ELF-1 (cell line): ENCODE data around the gene UHRF1.
"Not testable (repeated sequence)": the region's sequence is repeated elsewhere in the genome, so short reads cannot be mapped to it uniquely, and the experiment has no call there.

Experiments
- DNase-seq: peaks from one replicate; pipeline ENCODE4 v3.0.0-alpha.2; 2016; ENCODE audit warnings: low read depth, low spot score

Gene UHRF1

DNA sequence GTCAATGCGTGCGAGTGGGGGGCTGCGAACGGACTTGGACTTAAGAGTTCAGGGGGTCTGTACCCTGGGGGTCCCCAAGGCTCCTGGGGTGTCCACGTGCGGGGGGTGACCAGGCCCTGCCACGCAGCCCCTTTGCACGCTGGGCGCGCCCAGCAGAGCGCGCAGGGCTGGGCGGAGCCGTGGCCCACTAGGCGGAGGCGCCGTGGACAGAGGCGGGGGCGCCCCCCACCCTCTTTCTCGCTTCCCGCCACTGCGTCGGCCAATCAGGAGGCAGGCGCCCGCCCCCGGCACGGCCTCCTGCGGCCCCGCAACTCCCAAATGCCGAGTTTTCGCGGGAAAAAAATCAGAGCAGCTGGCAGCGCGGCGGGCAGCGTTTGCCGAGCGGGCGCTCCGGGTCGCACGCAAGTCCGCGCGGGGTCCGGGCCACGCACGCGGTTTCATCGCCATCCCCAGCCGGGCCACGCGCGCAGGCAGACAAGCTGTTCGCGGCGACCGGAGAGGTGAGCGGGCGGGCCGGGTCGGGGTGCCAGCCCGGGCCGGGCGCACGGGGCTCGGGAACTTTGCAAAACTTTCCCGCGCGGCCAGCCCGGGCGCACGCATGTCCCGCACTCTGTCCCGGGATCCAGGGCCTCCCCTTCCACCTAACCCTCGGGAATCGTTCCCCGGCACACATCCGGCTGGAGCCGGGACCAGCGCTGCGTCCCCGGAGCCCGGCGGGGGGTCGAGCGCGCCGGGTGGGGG is at the start of gene UHRF1:
Gene UHRF1, plus strand, starts transcription at position 346 of the 741 bp plus-strand sequence. CDS start 1,385 bp downstream, outside the sequence.
- peak; percentile 66 for DNase-seq

DNA sequence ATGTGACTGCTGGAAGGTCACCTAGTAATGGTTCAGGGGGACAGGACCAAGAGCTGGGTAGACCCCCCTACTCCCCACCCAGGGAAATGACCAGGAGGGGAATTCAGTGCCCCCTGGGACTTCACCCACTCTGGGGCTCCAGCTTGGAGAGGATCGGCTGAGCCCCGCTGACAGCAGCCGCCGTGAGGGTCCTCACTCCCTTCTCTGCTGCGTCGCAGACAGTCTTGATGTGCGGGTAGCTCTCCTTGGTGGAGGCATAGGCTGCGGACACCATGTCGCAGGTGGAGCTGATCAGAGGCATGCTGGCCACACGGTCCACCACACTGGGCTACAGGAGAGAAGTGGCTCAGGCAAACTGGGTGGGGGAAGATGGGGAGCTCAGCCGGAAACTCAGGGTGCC is 49.6 kb upstream of the UHRF1 start:
- DNase-seq, result no peak

DNA sequence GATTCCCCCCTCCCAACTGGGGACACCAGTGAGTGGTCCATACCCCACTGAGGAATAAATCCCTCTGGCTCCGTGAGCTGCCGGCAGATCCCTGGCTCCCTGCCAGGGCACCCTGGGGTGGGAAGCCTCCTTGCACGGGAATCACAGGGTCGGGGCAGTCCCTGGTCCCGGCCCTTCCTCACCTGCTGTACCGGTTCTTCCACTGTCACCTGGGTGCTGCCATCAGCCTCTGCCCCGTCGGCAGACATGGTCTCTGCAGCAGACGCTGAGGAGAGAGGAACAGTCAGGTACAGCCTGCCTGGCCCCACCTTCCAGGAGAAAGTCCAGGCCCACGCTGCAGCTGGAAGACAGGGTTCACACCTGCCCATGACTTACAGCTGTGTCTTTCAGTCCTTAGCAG is 48.2 kb upstream of the UHRF1 start:
- DNase-seq, result peak; percentile 43

DNA sequence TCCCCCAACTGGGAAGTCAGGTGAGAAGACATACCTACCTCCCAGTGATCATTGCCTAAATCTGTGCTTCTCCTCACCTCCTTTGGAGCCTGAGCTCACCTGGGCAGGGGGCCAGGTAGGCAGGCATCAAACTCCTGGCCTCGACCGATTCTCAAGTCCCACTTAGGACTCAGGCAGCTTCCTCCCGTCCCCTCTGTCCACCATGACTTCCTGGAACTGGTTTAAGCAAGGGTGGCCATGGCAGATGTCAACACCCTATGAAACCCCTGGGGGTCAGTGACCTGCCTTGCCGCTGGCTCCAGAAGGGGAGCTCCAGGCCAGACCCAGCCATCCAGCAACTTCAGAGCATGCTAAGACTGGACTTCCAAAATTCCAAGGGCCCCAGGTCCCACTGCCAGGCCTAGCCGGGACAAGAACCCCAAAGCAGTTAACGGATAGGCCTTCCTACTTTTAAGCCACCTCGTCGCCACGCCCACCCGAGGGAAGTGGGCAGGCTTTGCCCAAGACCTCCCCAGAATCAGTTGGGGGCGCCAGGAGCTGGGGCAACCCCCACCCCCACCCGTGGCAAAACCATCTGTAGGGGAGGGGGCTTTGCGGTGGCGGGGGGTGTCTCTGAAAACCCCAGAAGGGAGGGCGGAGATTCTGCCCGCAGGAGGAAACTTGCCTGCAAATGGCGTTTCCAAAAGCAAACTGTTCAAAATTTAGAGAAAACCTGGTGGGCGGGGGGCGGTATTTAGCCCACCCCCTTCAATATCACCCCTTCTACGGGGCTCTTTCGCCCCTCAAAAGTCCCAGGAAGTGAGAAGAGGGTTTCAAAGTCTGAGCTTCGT is 42.5 kb upstream of the UHRF1 start:
- DNase-seq, result peak; percentile 46

DNA sequence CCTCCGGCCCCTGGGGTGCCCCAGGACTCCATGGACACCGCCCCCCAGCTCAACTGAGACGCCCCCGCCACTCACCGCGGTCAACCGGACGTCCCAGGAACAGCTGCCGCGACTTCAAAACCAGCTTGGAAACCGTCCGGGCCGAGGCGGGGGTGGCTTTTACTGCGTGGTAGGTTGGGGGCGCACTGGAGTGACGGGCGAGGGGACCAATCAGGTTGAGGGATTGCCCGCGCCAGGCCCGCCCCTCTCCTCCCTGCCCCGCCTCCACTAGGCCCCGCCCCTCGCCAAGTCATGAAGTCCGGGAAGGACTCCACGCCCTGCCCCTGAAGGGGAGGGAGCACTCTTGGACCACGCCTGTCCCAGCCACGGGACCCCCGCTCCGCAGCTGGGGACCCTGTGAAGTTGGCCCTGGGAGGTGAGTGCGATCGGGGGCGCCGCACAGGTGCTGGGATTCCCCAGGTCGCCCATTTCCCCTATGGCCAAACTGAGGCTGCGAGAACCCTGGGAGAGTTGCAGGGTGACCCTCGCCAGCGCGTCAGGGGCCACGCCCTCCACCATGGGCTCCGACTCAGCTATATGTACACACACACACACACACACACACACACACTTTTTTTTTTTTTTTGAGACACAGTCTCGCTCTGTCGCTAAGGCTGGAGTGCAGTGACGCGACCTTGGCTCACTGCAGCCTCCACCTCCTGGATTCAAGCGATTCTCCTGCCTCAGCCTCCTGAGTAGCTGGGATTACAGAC is 41.6 kb upstream of the UHRF1 start, which contains the start of gene PLIN3:
Gene PLIN3, minus strand, starts transcription at position 134 of the 752 bp plus-strand sequence. CDS start 6,273 bp downstream, outside the sequence.
- DNase-seq, result peak; percentile 95

DNA sequence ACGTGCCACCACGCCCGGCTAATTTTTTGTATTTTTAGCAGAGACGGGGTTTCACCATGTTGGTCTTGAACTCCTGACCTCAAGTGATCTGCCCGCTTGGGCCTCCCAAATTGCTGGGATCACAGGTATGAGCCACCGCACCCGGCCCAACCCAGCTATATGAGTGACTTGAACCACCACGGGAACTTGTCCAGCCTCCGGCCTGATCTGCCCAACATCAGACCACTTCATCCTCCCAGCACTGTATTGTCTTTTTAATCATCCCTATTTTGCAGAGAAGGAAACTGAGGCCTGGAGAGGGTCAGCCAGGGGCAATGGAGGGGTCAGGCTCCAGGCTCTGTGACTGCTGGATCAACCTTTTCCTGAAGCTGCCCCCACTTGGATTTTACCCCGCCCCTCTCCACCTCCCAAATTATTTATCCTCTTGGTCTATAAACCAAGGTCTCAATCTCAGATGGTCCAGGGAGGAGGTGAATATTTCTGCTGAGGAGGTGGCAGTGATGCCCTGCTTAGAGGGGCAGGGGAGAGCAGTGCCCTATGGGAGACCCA is 40.9 kb upstream of the UHRF1 start:
- no peak for DNase-seq

DNA sequence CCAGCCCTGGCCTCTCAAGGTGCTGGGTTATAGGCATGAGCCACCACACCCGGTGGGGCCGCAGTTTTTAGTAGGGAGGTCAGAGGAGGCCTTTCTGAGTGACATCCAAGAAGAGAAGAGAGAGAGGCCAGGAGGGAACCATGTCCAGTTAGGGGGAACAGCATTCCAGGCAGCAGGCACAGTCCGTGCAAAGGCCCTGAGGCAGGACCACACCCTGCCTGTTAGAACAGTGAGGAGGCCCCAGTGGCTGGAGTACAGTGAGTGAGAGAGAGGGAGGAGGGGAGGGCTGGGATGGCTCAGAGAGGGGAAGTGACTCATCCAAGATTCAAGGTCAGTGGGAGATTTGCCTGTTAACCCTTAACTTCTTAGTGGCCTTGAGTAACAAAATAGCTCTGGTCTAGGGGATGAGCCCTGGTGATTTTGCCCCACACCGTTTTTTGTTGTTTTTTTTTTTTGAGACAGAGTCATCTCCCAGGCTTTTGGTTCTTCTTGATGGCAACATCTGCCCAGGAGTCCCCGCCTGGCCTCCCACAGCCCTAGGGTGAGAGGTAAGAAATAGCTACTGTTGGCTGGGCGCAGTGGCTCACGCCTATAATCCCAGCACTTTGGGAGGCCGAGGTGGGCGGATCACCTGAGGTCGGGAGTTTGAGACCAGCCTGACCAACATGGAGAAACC is 39.1 kb upstream of the UHRF1 start:
- DNase-seq, result peak; percentile 88

DNA sequence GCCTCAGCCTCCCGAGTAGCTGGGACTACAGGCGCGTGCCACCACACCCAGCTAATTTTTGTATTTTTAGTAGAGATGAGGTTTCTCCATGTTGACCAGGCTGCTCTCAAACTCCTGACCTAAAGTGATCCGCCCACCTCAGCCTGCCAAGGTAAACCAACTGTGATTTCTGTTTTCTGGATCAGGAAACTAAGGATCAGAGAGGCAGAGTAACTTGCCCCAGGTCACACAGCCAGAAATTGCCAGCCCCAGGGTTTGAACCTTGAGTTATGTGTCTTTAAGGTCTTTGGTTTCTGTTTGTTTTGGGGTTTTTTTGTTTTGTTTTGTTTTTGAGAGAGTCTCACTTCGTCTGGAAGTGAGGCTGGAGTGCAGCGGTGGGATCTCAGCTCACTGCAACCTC is 37.6 kb upstream of the UHRF1 start:
- no peak for DNase-seq

DNA sequence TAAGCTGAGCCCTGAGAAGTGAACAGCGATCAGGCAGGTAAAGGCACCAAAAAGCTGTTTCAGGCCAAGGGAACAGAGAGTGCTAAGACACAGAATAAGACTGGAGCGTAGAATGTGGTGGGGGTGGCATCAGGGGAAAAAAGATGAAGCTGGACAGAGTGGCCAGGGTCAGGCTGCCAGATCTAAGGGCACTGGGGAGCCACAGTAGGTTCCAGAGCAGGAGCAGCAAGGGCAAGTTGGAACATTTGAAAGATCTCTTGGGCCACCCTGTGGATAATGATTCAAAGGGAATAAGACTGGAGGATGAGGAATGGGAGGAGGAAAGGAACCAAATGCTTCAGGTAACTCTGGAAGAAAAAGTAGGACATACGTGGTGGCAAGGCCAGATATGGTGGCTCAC is 35.4 kb upstream of the UHRF1 start:
- no peak for DNase-seq

DNA sequence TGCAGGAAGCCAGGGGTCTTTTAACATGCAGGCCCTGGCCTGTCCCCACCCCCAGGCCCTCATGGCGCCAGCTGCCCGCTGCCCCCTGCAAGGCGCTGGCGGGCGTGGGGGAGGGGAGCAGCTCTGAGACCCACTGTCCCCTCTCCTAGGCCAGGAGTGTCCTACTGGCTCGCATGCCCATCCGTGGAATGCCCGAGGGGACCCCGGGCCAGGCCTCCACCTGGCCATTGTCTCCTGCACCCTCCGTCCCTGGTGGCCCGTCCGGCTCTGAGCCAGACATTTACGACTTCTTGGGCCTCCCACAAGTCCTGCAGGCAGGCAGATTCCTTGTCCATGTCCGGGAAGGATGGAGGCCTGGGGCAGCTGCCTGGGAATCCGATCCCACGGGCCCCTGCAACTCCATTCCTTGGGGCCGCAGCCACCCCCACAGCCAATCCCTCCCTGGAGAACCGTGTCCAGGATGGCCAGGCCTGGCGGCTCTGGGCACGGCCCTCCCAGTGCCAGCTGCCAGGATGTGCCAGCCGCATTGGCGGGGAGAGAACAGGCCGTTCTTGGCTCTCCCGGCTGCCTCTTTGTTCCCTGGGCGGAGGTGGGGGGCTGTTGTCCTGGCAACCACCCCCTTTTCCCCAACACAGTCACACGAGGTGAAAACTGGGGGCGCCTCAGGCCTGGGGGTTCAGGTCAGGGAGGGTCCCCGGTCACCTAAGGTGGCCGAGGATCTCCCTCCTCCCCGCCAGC is 31.4 kb upstream of the UHRF1 start:
- DNase-seq, result peak; percentile 89

DNA sequence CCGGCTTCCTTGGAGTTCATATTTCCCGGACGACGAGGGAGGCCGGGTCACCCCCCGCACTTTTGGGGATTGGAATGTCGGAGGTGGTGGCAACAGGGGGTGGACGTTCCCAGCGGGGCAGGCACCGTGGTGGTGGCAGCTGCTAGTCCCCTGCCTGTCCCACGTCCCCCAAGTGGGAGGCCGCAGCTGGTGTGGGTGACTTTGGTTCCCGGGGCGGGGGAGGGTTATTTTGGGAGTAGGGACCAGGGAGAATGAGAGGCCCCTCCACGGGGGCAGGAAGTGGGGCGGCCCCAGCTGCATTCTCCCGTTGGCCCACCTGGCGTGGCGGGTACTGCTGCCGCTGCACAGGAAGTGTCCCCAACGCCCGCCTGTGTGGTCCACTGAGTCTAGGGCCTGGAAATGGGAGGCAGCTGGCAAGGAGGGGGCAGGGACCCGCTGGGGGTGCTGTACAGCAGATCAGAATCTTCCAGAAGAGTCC is 30.8 kb upstream of the UHRF1 start:
- DNase-seq, result no peak

DNA sequence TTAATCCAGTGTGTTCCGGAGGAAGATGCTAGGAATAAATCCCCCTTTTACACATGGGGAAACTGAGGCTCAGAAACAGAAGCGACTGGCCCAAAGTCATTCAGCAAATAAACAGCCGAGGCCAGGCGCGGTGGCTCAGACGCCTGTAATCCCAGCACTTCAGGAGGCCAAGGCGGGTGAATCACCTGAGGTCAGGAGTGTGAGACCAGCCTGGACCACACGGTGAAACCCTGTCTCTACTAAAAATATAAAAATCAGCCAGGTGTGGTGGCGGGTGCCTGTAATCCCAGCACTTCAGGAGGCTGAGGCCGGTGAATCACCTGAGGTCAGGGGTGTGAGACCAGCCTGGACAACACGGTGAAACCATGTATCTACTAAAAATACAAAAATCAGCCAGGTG is 30.3 kb upstream of the UHRF1 start:
- DNase-seq, result no peak

DNA sequence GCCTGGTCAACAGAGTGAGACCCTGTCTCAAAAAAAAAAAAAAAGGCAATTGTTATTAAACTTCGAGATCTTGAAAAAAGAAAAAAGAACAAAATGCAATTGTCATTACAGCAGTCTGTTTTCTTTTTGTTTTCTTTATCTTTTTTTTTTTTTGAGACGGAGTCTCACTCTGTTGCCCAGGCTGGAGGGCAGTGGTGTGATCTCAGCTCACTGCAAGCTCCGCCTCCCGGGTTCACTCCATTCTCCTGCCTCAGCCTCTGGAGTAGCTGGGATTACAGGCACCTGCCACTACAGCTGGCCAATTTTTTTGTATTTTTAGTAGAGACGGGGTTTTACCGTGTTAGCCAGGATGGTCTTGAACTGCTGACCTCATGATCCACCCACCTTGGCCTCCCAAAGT is 26.4 kb upstream of the UHRF1 start:
- DNase-seq, result not testable (repeated sequence)

DNA sequence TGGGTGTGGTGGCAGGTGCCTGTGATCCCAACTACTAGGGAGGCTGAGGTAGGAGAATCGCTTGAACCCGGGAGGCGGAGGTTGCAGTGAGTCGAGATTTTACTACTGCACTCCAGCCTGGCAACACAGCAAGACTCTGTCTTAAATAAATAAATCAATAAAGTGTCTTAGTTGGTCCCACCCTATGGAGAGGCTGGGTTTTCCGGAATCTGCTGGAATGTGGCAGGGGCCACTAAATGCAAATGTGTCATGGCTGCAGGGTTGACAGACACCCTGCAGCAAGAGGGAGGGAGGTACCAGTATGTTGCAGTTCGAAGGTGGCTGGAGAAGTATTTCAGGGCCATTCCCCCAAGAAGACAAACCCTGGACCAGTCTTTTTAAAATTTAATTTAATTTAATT is 24.3 kb upstream of the UHRF1 start:
- not testable (repeated sequence) for DNase-seq

DNA sequence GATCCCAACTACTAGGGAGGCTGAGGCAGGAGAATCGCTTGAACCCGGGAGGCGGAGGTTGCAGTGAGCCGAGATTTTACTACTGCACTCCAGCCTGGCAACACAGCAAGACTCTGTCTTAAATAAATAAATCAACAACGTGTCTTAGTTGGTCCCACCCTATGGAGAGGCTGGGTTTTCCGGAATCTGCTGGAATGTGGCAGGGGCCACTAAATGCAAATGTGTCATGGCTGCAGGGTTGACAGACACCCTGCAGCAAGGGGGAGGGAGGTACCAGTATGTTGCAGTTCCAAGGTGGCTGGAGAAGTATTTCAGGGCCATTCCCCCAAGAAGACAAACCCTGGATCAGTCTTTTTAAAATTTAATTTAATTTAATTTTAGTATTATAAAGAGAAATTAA is 21.5 kb upstream of the UHRF1 start:
- not testable (repeated sequence) for DNase-seq

DNA sequence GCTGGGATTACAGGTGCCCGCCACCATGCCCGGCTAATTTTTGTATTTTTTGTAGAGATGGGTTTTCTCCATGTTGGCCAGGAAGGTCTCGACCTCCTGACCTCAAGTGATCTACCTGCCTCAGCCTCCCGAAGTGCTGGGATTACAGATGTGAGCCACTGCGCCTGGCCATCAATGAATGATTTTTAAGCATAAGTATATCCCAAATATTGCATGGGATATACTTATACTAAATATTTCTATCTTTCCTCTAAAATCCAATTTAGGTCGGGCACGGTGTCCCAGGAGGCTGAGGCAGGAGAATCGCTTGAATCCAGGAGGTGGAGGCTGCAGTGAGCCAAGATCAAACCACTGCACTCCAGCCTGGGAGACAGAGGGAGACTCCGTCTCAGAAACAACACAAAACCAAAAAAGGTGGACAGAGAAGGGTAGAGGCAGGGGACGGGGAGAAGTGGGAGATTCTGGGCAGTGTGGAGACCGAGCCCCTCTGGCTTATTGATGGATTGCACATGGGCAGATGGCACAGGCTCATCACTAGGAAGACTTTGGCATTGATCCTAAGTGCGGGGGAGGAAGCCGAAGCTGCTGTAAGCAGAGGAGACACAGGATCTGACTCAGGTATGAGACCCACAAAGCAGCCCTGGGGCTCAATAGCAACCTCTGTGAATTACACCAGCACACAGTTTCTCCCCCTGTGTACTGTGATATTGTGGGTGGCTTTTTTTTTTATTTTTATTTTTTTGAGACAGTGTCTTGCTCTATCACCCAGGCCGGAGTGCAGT is 20.1 kb upstream of the UHRF1 start:
- DNase-seq, result no peak

DNA sequence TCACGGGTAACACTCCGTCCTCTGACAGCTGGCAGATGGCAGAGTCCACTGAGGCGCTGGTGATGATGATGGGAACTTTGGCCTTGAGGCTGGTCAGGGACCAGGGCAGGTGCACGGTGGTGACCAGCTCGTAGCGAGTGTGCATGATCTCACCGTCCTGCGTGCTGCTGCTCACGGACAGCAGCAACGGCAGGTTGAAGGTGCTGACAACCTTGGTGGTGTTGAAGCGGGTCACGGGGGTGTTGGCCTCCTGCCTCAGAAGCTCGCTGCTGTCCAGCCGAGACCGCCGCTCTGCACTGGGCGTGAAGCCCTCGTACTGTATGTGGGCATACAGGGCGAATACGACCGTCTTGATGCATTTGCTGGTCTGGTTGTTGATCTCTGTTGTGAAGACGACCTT is 18.2 kb upstream of the UHRF1 start:
- no peak for DNase-seq

DNA sequence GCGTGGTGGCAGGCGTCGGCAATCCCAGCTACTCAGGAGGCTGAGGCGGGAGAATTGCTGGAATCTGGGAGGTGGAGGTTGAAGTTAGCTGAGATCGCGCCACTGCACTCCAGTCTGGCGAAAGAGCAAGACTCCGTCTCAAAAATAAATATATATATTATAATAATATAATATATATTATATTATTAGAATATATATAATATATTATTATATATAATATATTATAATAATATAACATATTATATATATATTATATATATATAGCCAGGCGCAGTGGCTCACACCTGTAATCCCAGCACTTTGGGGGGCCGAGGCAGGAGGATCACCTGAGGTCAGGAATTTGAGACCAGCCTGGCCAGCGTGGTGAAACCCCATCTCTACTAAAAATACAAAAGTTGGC is 16.3 kb upstream of the UHRF1 start:
- DNase-seq, result not testable (repeated sequence)

DNA sequence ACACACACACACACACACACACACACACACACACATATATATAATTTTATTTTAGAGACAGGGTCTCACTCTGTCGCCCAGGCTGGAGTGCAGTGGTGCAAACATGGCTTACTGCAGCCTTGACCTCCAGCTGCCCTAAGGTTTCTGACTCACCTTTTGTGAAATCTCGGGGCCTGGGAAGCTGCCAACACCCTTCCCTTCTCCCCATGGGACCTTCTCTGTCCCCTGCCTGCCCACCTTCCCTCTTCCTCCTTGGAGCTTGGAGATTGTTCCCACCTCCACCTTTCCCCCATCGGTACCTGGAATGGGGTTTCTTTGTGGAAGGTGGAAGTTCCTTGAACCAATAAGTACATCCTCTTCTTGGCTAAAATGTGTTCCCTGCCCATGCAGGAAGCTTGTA is 12.9 kb upstream of the UHRF1 start:
- DNase-seq, result no peak

DNA sequence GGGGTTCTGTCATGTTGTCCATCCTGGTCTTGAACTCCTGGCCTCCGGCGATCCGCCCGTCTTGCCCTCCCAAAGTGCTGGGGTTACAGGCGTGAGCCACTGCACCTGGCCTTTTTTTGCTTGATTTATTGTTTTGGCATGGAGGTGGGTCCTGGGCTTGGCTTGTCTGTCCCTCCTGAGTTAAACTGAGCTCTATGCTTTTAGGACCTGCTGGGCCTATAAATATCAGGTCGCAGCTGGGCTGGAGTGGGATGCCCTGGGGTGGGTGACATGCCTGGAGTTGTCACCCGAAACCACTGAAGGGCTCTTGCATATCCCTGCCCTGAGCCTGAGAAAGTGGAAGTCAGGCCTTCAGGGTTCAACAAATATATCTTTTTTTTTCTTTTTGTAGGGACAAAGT is 12.2 kb upstream of the UHRF1 start:
- peak; percentile 51 for DNase-seq
